H1 (cell line): ENCODE data around the gene RTKN2. TPM values are rescaled to one million over a fixed set of nuclear protein-coding genes. Genes with fewer than 3 reads are reported as not detected.

Experiments used
- ATF2 ChIP-seq: IDR thresholded peaks from 2 replicates; pipeline ENCODE4 v1.6.1; 2012; ENCODE audit warnings: low read length, inconsistent platforms
- BRCA1 ChIP-seq: IDR thresholded peaks from 2 replicates; pipeline ENCODE4 v1.6.1; 2012; ENCODE audit warnings: low read depth, low read length, improper control_type of control experiment
- CEBPB ChIP-seq: IDR thresholded peaks from 2 replicates; pipeline ENCODE4 v1.6.1; 2012; ENCODE audit warnings: low read depth, low read length
- E2F6 ChIP-seq: IDR thresholded peaks from 2 replicates; pipeline ENCODE4 v1.6.1; 2012; ENCODE audit warnings: inconsistent platforms
- EZH2 ChIP-seq: fragments of 200-600 bp; sonication (generic); IDR thresholded peaks from 2 replicates; pipeline ENCODE4 v1.7.1; 2012; ENCODE audit warnings: low read depth, mild to moderate bottlenecking, moderate library complexity, low read length, inconsistent platforms; ENCODE audit not compliant: severe bottlenecking
- GTF2F1 ChIP-seq: IDR thresholded peaks from 2 replicates; pipeline ENCODE4 v1.6.1; 2012; ENCODE audit warnings: low read depth, low read length, improper control_type of control experiment, borderline replicate concordance
- HDAC6 ChIP-seq: IDR thresholded peaks from one replicate; pipeline ENCODE4 v1.7.1; 2012; ENCODE audit warnings: low read depth, mild to moderate bottlenecking, inconsistent platforms, low read length, moderate library complexity
- JUN ChIP-seq: IDR thresholded peaks from 2 replicates; pipeline ENCODE4 v1.6.1; 2011; ENCODE audit warnings: low read depth, mild to moderate bottlenecking, improper control_type of control experiment, low read length
- JUND ChIP-seq: IDR thresholded peaks from 2 replicates; pipeline ENCODE4 v1.6.1; 2011; ENCODE audit warnings: mild to moderate bottlenecking, improper control_type of control experiment, low read length
- POLR2A ChIP-seq, 2 experiments: IDR thresholded peaks; 1 replicate in 1 of 2; 2 replicates in 1 of 2; pipeline ENCODE4 v1.6.1; 2011; ENCODE audit warnings: low read depth in 2 of 2, low read length in 2 of 2, mild to moderate bottlenecking in 2 of 2; ENCODE audit errors: control extremely low read depth in 1 of 2
- RAD21 ChIP-seq, 2 experiments: IDR thresholded peaks in 1 of 2; conservative IDR thresholded peaks in 1 of 2; 2 replicates each; pipeline ENCODE4 v1.6.1; 2011; ENCODE audit warnings: low read depth in 2 of 2, low read length in 2 of 2, improper control_type of control experiment in 1 of 2, inconsistent platforms in 1 of 2, mild to moderate bottlenecking in 1 of 2, moderate library complexity in 1 of 2
- SIX5 ChIP-seq: IDR thresholded peaks from 2 replicates; pipeline ENCODE4 v1.6.1; 2011; ENCODE audit warnings: mild to moderate bottlenecking, low read depth, low read length
- TAF7 ChIP-seq: optimal IDR thresholded peaks from 2 replicates; pipeline ENCODE3; 2011; ENCODE audit warnings: low read depth, mild to moderate bottlenecking, inconsistent platforms, low read length, moderate library complexity, borderline replicate concordance
- TBP ChIP-seq: IDR thresholded peaks from 2 replicates; pipeline ENCODE4 v1.6.1; 2011; ENCODE audit warnings: low read depth, low read length, improper control_type of control experiment
- TEAD4 ChIP-seq: IDR thresholded peaks from 2 replicates; pipeline ENCODE4 v1.6.1; 2012; ENCODE audit warnings: low read depth, low read length, inconsistent platforms, mixed read lengths
- USF2 ChIP-seq: IDR thresholded peaks from 2 replicates; pipeline ENCODE4 v1.6.1; 2011; ENCODE audit warnings: low read length, improper control_type of control experiment
- polyA plus RNA-seq, 7 experiments: library from polyadenylated mRNA; depleted of rRNA in 3 of 7; stranded (reverse) in 5 of 7; unstranded in 2 of 7; fragments of >200 nt in 5 of 7; fragments of 200-250 nt in 2 of 7; gene quantifications; 1 replicate in 5 of 7; 2 replicates in 1 of 7; 4 replicates in 1 of 7; pipeline versions ENCODE4 v1.2.1 to v1.2.3, GENCODE V29; 2011 to 2013; ENCODE audit warnings: missing spikeins in 2 of 7, mixed read lengths in 2 of 7
- total RNA-seq: library from RNA; stranded (reverse); fragmentation: NEBNext Ultra II Directional; extraction: Animal tissue kit (Norgen Biotek cat#: 25700); gene quantifications from 2 replicates; pipeline ENCODE4 v1.2.1, GENCODE V29; 2021

The RTKN2 gene
- total and polyA plus RNA-seq, 2 of the 8 experiments (the other 6 are each of a cell fraction or from before 2014, with no cell fraction given): 5.1 to 24.6 TPM

- no peak for TF ChIP-seq ATF2
- no peak for TF ChIP-seq USF2
- no peak for TF ChIP-seq CEBPB
- no peak for TF ChIP-seq JUND
- TF ChIP-seq EZH2: no peak
- TF ChIP-seq TEAD4: no peak
- no peak for TF ChIP-seq BRCA1
- TF ChIP-seq E2F6: no peak
- TF ChIP-seq TBP: no peak
- no peak for TF ChIP-seq RAD21 (IDR thresholded peaks at IDR 0.05 in 1 of 2, conservative IDR thresholded peaks at IDR 0.05 in 1 of 2; ENCODE audit: low read depth in 2 of 2, low read length in 2 of 2)
- TF ChIP-seq TAF7: no peak
- TF ChIP-seq SIX5: no peak
- TF ChIP-seq JUN: no peak
- TF ChIP-seq GTF2F1: no peak
- no peak for TF ChIP-seq HDAC6
- TF ChIP-seq POLR2A (IDR thresholded peaks at IDR 0.05; ENCODE audit: control extremely low read depth in 1 of 2, low read depth in 2 of 2, low read length in 2 of 2): no peak
Measured at GRCh38 chr10:62284221-62284620, 15.6 kb upstream of the RTKN2 start (continued).
